Globus pallidus (tissue), 1 donor: ENCODE measurements around the gene IFT80.
A peak's percentile ranks its signal among the peaks of the same experiment; 100 is the strongest.
"Not testable (repeated sequence)": the region's sequence is repeated elsewhere in the genome, so short reads cannot be mapped to it uniquely, and the experiment has no call there.

ENCODE experiments used
- DNase-seq: peaks from one replicate; pipeline ENCODE4 v3.0.0-alpha.2; 2015; ENCODE audit warnings: low spot score

IFT80 gene

DNA sequence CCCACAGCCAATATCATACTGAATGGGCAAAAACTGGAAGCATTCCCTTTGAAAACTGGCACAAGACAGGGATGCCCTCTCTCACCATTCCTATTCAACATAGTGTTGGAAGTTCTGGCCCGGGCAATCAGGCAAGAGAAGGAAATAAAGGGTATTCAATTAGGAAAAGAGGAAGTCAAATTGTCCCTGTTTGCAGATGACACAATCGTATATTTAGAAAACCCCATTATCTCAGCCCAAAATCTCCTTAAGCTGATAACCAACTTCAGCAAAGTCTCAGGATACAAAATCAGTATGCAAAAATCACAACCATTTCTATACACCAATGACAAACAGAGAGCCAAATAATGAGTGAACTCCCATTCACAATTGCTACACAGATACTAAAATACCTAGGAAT is 36.1 kb downstream of the IFT80 start:
- not testable (repeated sequence) for DNase-seq

DNA sequence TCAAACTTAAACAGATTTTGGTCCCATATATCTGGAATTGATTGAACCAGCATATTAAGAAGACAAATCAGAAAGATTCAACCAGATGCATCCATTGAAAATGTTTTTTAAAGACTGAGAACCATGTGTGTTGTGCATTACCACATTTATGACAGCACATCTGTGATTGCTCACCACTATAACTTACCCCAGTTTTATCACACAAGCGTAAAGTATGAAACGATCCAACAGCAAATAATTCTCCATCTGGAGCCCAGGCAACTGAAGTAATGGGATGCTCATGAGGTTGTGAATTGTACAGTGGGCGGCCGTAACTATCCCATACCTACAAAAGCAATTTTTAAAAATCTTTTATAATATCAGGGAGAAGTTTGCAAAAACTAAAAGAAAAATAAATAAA is 43.2 kb downstream of the IFT80 start:
- DNase-seq: no peak

DNA sequence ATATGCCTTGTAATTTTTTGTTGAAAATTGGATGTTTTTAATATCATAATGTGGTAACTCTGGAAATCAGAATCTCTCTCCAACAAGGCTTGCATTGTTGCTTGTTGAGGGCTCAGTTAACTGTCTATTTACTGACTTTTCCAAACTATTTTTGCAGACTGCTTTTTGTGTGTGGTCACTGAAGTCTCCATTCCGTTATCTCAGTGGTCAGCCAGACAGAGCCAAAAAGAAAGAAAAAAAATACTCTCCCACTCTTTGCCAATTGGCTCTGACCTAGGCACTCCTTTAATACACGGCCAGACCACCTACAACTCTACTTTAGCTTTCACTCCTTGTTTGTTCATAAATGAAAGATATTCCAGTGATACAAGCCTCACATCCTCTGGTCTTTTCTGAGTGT is 52.5 kb downstream of the IFT80 start:
- no peak for DNase-seq

DNA sequence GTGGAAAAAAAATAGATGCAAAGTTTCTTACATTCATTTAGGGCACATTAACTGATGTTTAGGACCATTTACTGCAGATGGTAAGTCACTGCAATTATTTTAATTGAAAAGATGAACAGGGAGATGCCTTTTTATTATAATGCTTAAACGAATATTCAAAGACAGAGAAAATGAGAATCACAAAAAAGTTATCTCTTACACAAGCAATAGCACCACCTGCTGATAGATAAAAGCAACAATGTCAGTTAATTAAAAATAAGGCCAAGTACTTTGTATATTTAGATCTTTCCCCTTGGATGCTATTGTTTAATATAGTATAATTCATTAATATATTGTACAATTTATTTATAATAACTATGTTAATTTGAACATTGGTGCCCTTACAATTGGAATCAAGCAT is 55.9 kb downstream of the IFT80 start:
- DNase-seq: peak; percentile 15

DNA sequence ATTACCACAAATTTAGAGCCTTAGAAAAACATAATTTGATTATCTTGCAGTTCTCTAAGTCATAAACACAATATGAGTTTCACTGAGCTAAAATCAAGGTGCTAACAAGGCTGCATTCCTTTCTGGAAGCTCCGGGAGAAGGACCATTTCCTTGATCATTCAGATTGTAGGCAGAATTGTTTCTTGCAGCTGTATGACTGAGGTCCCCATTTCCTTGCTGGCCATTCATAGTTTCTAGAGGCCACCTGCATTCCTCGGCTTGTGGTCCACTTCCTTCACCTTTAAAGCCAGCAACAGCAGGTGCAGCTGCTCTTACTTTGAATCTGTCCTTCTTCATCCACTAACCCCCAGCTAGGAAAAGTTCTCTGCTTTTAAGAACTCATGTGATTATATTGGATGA is 58.7 kb downstream of the IFT80 start:
- no peak for DNase-seq

DNA sequence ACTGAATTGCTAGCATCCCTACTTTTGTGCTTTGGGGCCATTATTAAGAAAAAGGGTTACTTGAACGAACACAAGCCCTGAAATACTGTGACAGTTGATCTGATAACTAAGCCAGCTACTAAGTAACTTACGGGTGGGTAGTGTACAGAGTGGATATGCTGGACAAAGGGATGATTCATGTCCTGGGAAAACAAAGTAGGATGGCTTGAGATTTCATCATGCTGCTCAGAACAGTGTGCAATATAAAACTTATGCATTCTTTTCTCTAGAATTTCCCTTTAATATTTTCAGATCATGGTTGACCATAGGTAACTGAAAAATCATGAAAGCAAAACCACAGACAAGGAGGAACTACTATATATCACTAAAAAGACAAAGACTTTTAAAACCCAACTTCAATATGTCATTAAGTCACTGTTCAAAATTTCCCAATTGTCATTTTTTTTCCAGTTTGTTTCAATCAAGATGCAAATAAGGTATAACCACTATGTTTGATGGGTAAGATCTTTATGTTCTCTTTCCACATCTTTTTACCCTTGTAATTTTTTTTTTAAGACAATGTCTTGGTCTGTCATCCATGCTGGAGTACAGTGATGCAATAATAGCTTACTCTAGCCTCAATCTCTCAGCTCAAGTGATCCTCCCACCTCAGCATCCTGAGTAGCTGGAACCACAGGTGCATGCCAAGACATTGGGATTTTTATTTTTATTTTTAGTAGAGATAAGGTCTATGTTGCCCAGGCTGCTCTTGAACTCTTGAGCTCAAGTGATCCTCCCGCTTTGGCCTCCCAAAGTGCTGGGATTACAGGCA is 67.7 kb downstream of the IFT80 start:
- peak; percentile 29 for DNase-seq

DNA sequence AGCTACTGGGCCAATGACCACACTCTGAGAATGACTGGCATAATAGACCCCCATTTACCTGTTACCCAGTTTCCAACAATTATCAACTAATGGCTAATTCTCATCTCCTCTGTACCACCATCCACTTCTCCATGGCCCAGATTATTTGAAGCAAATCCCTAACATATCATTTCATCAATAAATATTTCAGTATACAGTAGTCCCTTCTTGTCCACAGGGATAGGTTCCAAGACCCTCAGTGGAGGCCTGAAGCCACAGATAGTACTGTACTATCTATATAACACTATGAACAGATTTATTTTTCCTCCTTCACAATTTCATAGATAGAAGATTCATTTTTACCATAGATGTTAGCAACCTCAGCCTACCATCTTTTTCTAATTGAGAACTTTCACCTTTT is 68.3 kb downstream of the IFT80 start:
- DNase-seq: no peak

DNA sequence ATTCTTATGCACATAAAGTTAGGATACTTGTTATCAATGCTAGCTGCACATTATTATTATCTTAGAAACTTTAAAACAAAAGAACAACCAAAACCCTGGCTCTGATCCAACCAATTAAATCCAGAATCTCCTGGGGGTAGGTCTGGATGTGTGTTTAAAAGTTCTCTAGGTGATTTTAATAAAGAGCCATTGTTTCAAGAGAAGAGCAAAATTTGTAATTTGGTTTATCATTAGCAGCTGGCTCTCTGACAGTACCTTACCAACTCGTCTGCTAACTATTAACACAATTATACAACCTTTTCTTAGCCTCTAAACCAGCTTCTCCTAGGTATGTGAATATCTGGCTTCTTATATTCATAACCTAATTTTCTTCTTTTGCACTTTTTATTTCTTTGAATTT is 68.9 kb downstream of the IFT80 start:
- no peak for DNase-seq

DNA sequence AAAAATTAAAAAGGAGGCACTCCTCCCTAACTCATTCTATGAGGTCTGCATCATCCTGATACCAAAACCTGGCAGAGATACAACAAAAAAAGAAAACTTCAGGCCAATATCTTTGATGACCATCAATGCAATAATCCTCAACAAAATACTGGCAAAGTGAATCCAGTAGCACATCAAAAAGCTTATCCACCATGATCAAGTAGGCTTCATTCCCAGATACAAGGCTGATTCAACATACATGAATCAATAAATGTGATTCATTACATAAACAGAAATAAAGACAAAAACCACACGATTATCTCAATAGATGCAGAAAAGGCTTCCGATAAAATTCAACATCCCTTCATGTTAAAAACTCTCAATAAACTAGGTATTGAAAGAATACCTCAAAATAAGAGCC is 72.7 kb downstream of the IFT80 start:
- DNase-seq: not testable (repeated sequence)

DNA sequence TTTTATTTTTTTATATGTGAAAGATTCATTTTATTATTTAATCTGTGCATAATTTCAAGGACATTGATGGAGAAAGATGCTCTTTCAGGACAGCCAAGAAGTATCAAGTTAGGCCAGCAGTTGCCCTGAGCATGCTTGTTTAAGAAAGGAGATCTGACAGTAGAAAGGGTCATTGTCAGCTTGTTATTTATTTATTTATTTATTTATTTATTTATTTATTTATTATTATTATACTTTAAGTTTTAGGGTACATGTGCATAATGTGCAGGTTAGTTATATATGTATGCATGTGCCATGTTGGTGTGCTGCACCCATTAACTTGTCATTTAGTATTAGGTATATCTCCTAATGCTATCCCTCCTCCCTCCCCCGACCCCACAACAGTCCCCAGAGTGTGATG is 77.2 kb downstream of the IFT80 start:
- DNase-seq: not testable (repeated sequence)

DNA sequence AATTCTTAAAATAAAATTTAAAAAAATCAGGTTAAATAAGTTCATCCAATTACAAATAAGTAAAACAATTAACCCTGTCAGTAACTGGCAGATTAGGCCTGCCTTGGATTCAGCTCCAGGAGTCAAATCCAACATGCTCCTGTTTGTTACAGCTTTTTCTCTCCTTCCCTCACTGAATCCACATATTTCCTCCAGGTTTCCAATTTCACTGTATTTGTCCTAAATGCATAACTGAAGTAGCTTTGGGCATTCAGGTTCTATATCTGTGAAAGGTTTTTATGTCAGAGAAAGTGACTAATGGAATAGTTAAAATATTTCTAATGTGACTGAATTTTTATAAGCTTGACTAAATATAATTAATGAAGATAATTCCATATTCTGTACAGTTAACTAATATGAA is 79.7 kb downstream of the IFT80 start:
- DNase-seq: no peak

DNA sequence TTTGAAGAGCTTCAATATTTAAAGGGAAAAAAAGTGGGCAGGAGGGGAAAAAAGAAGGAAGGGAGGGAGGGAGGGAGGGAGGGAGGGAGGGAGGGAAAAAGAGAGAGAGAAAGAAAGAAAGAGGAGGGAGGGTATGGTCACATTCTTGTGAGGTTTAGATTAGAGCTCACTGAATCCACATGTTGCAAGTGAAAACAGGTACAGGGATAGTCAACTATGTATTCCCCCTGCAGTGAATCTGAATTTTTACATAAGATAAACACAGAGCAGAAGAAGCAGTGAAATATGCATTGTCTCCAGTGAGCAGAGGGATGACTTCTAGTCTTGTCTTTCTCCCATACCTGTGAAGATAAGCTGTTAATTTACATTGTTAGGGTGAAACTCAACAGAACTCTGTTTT is 84.0 kb downstream of the IFT80 start:
- no peak for DNase-seq

DNA sequence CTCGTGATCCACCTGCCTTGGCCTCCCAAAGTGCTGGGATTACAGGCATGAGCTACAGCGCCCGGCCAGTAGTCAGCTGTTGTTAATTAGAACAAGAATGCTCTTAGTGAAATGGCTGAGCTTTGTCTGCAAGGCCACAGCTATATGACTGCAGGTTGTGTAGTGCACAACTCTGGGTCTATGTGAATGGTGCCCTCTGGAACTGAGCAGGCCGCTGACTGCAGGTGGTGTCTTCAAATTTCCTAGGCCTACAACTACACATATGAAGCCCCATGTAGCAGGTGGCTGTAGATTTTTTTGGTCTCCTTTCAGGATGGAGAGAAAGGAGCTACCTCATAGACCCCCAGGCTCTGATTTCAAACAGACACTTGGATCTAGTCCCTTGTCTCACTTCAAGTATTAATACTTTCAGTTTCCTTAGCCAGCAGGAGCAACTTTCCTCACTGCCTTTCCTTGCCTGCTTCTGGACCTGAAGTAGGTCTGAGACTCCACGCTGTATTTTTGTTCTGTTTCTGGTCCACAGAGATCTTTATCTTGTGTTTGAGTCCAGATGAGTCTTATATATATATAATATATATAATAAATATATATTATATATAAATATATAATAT is 86.9 kb downstream of the IFT80 start:
- no peak for DNase-seq

DNA sequence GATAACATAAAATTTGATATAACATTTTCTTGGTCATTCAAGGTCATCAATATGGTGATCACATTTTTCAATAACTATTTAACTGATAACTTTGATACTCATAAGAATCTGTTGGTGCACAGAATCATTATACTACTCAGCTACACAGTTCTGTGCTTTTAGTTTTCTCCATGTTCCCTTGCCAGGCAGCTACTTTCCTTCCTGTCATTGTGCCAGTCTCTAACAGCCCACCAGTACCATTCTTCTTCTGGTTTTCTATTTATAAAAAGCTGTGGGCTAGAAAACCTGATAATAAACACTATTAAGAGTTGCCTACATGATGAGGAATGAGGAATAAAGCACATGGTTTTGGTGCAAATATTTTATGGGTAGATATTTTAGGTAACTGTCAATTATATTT is 96.2 kb downstream of the IFT80 start:
- no peak for DNase-seq

DNA sequence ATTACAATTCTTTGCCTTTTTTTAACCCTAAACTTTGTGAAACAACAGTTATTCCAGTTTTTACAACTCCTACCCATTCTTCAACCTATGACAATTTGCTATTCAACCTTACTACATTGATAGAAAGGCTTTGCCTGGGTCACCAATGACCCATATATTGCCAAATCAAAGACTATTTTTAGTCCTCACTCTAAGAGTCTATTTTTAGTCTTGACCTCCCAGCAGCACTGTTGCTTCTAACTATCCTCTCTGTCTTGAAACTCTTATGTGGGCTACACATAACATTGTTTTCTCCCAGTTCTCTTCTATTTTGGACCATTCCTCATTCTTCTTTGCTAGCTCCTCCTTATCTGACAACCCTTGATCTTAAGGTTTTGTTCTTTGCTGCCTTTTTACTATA is 102.4 kb downstream of the IFT80 start:
- no peak for DNase-seq

DNA sequence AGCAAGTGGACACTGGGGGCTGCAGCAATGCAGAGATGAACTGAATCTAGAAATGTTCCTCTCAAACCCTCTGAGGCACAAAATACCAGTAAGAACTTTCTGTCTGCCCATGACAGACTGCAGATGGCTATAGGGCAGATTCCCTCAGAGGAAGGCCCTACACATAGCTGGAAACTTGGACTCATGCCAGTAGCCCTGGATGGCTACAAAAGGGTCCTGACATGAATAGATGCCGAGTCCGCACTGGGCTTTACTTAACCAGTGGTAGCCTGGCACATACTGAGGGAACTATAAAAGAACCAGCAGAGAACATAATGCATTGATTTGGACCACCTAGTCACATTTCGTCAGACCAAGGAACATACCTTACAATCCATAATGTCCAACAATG is 107.1 kb downstream of the IFT80 start:
- DNase-seq: no peak

DNA sequence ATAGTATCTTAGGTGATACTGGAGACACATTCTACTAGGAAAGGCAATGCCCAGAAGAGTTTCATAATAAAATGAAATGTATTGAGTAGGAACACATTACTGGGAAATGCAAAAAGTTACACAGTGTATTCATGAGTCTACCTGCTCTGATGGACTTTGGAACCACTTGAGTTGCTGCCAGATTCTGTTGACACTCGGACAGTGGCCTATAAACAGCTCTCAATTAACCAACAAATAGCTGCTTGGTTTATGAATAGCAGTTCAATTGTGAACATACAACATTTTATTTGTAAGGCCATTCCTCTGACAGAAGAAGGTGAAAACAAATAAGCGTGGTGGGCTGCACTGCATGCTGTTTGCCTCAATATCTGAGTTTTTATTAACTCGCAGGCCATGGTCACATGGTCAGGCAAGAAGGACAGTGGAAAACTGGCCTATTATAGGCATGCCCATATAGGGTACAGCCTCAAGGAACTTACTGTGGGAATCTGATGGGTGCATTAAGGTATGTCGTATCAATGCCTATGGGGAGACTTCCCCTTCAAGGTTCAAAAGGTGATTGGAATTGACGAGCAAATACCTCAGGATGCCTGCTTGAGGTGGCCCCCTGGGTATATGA is 107.6 kb downstream of the IFT80 start:
- no peak for DNase-seq

DNA sequence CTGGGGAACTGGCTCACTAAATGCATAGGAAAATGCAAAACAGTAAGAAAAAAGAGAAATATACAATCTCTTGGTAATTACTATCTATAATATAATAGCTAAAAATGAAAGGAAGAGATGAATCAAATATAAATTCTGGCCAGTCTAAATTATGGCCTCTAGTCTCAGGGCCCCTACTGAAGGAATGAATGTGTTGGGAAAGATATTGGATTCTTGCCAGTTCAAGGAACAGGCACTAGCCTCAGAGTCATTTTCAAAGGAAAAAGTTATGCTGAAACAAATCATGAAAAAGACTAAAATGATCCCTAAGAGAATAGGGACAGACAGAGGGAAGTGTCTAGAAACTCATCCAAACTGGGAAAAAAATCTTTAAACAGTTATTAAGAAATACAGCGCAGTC is 111.4 kb downstream of the IFT80 start:
- no peak for DNase-seq

DNA sequence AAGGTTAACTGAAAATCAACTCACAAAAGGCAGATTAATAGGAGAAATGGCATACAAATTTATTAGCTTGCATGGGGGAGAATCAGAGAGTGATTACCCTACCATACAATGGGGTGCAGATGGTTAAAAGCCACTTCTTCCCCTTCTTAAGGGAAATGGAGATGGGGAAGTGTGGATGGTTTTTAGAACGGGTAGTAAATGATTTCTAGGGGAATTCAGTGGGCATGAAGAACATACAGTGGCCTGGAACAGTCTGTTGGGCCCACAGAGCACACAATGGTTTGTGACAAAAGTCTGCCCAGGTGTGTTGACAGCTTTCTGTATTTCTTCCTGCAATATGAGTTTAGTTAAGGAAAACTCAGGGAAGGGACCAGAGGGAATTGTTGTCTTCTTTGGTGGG is 112.8 kb downstream of the IFT80 start:
- no peak for DNase-seq

DNA sequence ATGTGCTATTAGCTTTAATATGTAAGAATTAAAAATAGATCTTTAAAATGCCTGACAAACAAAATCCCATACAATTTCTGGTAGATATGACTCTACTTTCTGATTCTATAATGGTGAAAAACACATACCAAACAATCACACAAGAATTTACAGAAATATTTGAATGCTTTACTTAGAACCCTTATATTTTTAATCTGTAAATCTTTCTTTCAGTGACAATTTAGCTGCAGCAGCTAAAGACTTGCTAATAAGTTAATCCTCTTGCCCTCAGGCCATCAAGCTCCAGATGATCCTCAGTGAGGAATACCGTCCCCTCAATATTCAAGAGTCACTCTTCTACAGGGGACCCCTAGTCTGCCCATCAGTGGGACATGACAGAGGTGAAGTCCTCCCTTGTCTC is 118.2 kb downstream of the IFT80 start:
- no peak for DNase-seq

DNA sequence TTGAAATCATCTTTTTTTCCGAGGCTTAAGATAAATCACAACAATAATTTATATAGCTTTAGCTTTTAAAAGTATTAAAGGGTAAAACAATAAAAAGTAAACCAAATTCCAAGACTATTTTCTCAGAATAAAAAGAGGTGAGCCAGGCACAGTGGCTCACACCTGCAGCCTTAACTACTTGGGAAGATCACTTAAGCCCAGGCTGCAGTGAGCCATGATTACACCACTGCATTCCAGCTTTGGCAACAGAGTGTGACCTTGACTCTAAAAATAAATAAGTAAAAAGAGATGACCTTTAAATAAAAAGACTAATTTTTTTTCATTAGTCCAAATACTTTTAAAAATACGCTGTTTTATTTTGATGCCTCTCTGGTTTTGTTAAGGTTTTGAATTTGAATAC is 119.4 kb downstream of the IFT80 start:
- DNase-seq: no peak

DNA sequence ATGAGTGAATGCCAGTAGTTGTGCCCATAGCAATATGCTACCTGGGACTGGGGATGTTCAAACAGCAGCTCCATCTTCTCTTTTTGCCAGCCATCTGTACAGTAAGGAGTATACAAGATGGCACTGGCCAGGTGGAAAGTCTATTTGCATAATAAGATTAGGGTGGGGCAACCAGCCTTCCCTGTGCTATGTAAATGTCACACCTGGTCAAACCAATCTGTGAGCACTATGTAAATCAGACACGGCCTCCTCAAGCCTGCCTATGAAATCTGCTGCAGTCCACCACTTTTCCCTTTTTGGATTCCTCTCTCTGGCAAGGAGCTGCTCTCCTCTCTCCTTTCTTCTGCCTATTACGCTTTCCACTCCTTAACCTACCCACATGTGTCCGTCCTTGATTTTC is 120.8 kb downstream of the IFT80 start:
- no peak for DNase-seq

DNA sequence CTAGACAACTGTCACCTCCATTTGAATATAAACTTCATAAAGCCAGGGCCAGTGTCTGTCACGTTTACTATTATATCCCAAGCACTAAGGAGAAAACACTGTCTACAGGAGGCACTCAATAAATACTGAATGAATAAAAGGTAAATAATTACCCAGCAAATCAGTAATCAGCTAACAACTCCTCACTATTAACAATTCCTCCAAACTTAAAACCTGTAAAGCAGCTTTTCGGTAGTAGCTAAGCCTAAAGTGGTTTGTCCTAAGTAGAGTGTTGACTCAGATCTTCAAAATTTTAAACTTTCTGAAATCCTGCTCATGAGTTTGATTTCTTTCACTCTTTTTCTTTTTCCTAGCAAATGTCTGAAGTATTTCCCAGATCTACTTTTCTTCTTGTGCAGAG is 133.9 kb downstream of the IFT80 start:
- DNase-seq: no peak
